HepG2 (cell line): ENCODE measurements around the gene C12orf43. TPM values are rescaled to one million over a fixed set of nuclear protein-coding genes. Genes with fewer than 3 reads are reported as not detected.
A peak's percentile ranks its signal among the peaks of the same experiment; 100 is the strongest.

Experiments
- HNRNPUL1 ChIP-seq: fragments of 200-400 bp; formaldehyde crosslinking; IDR thresholded peaks from 2 replicates; pipeline ENCODE4 v1.6.1; 2017; ENCODE audit warnings: low read depth, mild to moderate bottlenecking, low read length, moderate library complexity
- SSRP1 ChIP-seq: IDR thresholded peaks from 2 replicates; pipeline ENCODE4 v1.6.1; 2016; ENCODE audit warnings: control low read depth
- SUZ12 ChIP-seq: fragments of 150-350 bp; IDR thresholded peaks from 2 replicates; pipeline ENCODE4 v1.6.1; 2014; ENCODE audit warnings: low read depth, low read length
- TARDBP ChIP-seq: sonication (generic); formaldehyde crosslinking; IDR thresholded peaks from 2 replicates; pipeline ENCODE4 v1.8.0; 2022; ENCODE audit warnings: mild to moderate bottlenecking, missing genetic modification reagents
- ZBTB40 ChIP-seq, 2 experiments: fragments of 450-650 bp in 1 of 2; sonication (generic) in 1 of 2; formaldehyde crosslinking in 1 of 2; IDR thresholded peaks; 2 replicates each; pipeline versions ENCODE4 v1.6.1 to v1.8.0; 2016 to 2022; ENCODE audit warnings: antibody characterized with exemption in 1 of 2, mild to moderate bottlenecking in 1 of 2, missing genetic modification reagents in 1 of 2
- ZEB1 ChIP-seq: IDR thresholded peaks from 2 replicates; pipeline ENCODE4 v1.6.1; 2012; ENCODE audit warnings: mild to moderate bottlenecking, low read depth, inconsistent platforms; ENCODE audit not compliant: insufficient replicate concordance
- ZMYM2 ChIP-seq: sonication (generic); formaldehyde crosslinking; IDR thresholded peaks from 2 replicates; pipeline ENCODE4 v1.8.0; 2022; ENCODE audit warnings: mild to moderate bottlenecking, missing genetic modification reagents
- ZNF407 ChIP-seq: sonication (generic); formaldehyde crosslinking; IDR thresholded peaks from one replicate; pipeline ENCODE4 v1.5.1; 2020; ENCODE audit warnings: mild to moderate bottlenecking, missing genetic modification reagents; ENCODE audit errors: not compliant biosample characterization
- ZNF44 ChIP-seq: sonication (generic); formaldehyde crosslinking; IDR thresholded peaks from 2 replicates; pipeline ENCODE4 v1.5.1; 2020; ENCODE audit warnings: mild to moderate bottlenecking, missing genetic modification reagents
- ZNF83 ChIP-seq: sonication (generic); formaldehyde crosslinking; IDR thresholded peaks from 2 replicates; pipeline ENCODE4 v1.4.0; 2020; ENCODE audit warnings: missing genetic modification reagents, mild to moderate bottlenecking, borderline replicate concordance
- ZSCAN22 ChIP-seq: sonication (generic); formaldehyde crosslinking; IDR thresholded peaks from 2 replicates; pipeline ENCODE4 v1.4.0; 2020; ENCODE audit warnings: mild to moderate bottlenecking, missing genetic modification reagents
- polyA plus RNA-seq, 8 experiments: library from polyadenylated mRNA; depleted of rRNA in 3 of 8; stranded (reverse) in 7 of 8; unstranded in 1 of 8; fragments of >200 nt; fragmentation: Illumina TruSeq in 4 of 8; extraction: Trizol in 4 of 8; gene quantifications; 2 replicates each; pipeline versions ENCODE4 v1.2.1 to v1.2.3, GENCODE V29; 2011 to 2016; ENCODE audit warnings: low read depth in 4 of 8, missing spikeins in 1 of 8, mixed read lengths in 1 of 8; ENCODE audit not compliant: insufficient read depth in 1 of 8
- total RNA-seq, 5 experiments: library from RNA; depleted of rRNA; stranded (reverse); fragments of >200 nt; fragmentation: Illumina TruSeq; extraction: Trizol; gene quantifications; 2 replicates each; pipeline ENCODE4 v1.2.3, GENCODE V29; 2016; ENCODE audit warnings: low read depth in 1 of 5

C12orf43 gene
- total and polyA plus RNA-seq, 2 of the 13 experiments (the other 11 are each of a cell fraction or from before 2014, with no cell fraction given) = 7.9 to 11.1 TPM

DNA sequence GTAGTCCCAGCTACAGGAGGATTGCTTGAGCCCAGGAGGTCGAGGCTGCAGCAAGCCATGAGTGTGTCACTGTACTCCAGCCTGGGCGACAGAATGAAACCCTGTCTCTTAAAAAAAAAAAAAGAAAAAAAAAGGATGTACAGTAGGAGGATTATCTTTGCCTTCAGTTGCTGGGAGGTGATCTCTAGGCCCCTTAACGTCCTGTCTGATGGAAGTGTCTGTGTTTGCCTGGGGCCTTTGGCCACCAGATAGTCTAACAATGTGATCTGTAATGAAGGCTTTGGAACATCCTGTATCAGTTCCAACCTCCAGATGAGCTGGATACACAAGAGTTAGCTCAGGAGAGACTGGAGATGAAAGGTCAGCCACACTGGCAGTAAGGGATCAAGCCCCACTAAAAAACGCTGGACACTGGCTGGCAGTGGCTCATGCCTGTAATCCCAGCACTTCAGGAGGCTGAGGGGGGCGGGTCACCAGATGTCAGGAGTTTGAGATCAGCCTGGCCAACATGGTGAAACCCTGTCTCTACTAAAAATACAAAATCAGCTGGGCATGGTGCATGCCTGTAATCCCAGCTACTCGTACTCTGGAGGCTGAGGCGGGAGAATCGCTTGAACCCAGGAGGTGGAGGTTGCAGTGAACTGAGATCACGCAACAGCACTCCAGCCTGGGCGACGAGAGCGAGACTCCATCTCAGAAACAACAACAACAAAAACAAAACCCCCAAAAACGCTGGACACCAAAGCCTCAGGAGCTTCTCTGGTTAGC lies 57.0 kb downstream of the C12orf43 start (continued):
- TF ChIP-seq ZBTB40 (IDR thresholded peaks at IDR 0.05) (no peak), ZBTB40 (CRISPR knock-in tag; IDR thresholded peaks at IDR 0.05) (no peak), TARDBP (CRISPR knock-in tag) (0 out of 2 replicates have a peak, but pooled peaks have one; percentile 16), SSRP1 (CRISPR knock-in tag) (0 out of 2 replicates have a peak, but pooled peaks have one; percentile 26), ZNF44 (CRISPR knock-in tag) (no peak), HNRNPUL1 (no peak), ZEB1 (no peak), ZSCAN22 (CRISPR knock-in tag) (peak; percentile 74; the same call in 1 of the 2 replicates), ZNF83 (CRISPR knock-in tag) (no peak), ZNF407 (CRISPR knock-in tag) (no peak), ZMYM2 (CRISPR knock-in tag) (no peak), SUZ12 (no peak)
